Parathyroid adenoma (tissue), 2 donors: ENCODE results near the gene RTP2.

Experiments
- H2AFZ ChIP-seq: fragments of 300-600 bp; sonication (generic); one replicate; pipeline ENCODE4 v1.7.0; 2017; ENCODE audit warnings: antibody characterized with exemption, mild to moderate bottlenecking
- H3K27ac ChIP-seq: fragments of 300-600 bp; sonication (generic); one replicate; pipeline ENCODE4 v1.7.0; 2017
- H3K27me3 ChIP-seq: fragments of 300-600 bp; sonication (generic); one replicate; pipeline ENCODE4 v1.7.0; 2017; ENCODE audit warnings: low read length; ENCODE audit not compliant: control insufficient read depth, insufficient read depth
- H3K36me3 ChIP-seq: fragments of 300-600 bp; sonication (generic); one replicate; pipeline ENCODE4 v1.7.0; 2017; ENCODE audit warnings: low read length; ENCODE audit not compliant: control insufficient read depth, insufficient read depth
- H3K4me1 ChIP-seq: fragments of 300-600 bp; sonication (generic); one replicate; pipeline ENCODE4 v1.7.0; 2017; ENCODE audit warnings: control low read depth
- H3K4me2 ChIP-seq: fragments of 300-600 bp; sonication (generic); one replicate; pipeline ENCODE4 v1.7.0; 2017; ENCODE audit warnings: low read length
- H3K4me3 ChIP-seq: fragments of 300-600 bp; sonication (generic); one replicate; pipeline ENCODE4 v1.7.0; 2017; ENCODE audit warnings: low read depth, low read length
- H3K79me2 ChIP-seq: fragments of 300-600 bp; sonication (generic); one replicate; pipeline ENCODE4 v1.7.0; 2017; ENCODE audit warnings: control low read depth
- H3K9ac ChIP-seq: fragments of 300-600 bp; sonication (generic); one replicate; pipeline ENCODE4 v1.7.0; 2017; ENCODE audit warnings: mild to moderate bottlenecking
- H3K9me3 ChIP-seq: fragments of 300-600 bp; sonication (generic); one replicate; pipeline ENCODE4 v1.7.0; 2017; ENCODE audit warnings: low read length; ENCODE audit not compliant: control insufficient read depth
- TF ChIP-seq, protein P1 (sequence below): fragments of 300-600 bp; sonication (generic); IDR thresholded peaks from one replicate; pipeline ENCODE4 v1.7.0; 2017; ENCODE audit warnings: antibody characterized with exemption, mild to moderate bottlenecking
- donor health status: primary hyperparathyroidism.

Gene RTP2

GRCh38 chr3:187729598-187729997 is 27.2 kb upstream of the RTP2 start:
- H3K9ac ChIP-seq = no peak overlapping the region
- TF ChIP-seq, protein P1, sequence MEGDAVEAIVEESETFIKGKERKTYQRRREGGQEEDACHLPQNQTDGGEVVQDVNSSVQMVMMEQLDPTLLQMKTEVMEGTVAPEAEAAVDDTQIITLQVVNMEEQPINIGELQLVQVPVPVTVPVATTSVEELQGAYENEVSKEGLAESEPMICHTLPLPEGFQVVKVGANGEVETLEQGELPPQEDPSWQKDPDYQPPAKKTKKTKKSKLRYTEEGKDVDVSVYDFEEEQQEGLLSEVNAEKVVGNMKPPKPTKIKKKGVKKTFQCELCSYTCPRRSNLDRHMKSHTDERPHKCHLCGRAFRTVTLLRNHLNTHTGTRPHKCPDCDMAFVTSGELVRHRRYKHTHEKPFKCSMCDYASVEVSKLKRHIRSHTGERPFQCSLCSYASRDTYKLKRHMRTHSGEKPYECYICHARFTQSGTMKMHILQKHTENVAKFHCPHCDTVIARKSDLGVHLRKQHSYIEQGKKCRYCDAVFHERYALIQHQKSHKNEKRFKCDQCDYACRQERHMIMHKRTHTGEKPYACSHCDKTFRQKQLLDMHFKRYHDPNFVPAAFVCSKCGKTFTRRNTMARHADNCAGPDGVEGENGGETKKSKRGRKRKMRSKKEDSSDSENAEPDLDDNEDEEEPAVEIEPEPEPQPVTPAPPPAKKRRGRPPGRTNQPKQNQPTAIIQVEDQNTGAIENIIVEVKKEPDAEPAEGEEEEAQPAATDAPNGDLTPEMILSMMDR = no peak
- H3K4me1 ChIP-seq = no peaks in the 10 kb centered on the region
- no peak overlapping the region for H3K4me3 ChIP-seq
- H3K9me3 ChIP-seq = no peaks in the 10 kb centered on the region
- H3K27me3 ChIP-seq = no peaks in the 10 kb centered on the region
- no peaks in the 10 kb centered on the region for H3K79me2 ChIP-seq
- no peak overlapping the region for H3K4me2 ChIP-seq
- H2AFZ ChIP-seq = no peak overlapping the region
- no peaks in the 10 kb centered on the region for H3K36me3 ChIP-seq
- H3K27ac ChIP-seq = no peak overlapping the region

DNA sequence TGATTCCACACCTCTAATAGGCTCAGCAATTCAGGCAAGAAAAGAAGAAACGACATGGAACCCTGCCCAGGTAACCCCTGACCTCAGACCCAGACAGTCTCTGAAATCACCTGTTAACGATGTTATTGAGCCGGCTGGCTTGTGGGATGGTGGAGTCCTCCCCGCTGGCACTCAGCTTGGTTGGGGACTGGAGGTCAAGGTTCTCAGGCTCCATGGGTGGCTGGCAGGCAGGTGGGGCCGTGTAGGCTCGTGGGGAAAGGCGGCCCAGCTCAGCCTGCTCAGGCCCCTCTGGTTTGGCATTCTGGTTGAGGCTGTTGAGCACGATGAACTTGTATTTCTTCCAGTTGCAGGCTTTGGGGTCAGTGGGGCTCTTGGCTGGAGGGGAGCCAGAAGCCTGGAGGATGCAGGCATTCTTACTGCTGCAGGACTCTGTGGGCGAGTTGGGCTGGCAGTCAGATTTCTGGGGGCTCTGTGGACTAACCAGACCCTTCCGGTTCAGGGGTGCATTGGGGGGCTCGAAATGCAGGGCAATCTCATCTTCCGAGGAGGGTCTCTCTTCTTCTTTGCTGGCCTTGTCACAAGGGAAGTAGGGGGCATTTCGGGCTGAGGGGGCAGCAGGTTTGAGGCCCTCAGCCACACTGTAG is 26.7 kb upstream of the RTP2 start:
- TF ChIP-seq, protein P1 = no peak
- H3K27ac ChIP-seq = no peak overlapping the region
- no peaks in the 10 kb centered on the region for H3K27me3 ChIP-seq
- H3K4me1 ChIP-seq = no peaks in the 10 kb centered on the region
- H3K9ac ChIP-seq = no peak overlapping the region
- H3K36me3 ChIP-seq = no peaks in the 10 kb centered on the region
- no peak overlapping the region for H3K4me2 ChIP-seq
- no peak overlapping the region for H2AFZ ChIP-seq
- H3K9me3 ChIP-seq = no peaks in the 10 kb centered on the region
- no peak overlapping the region for H3K4me3 ChIP-seq
- no peaks in the 10 kb centered on the region for H3K79me2 ChIP-seq

DNA sequence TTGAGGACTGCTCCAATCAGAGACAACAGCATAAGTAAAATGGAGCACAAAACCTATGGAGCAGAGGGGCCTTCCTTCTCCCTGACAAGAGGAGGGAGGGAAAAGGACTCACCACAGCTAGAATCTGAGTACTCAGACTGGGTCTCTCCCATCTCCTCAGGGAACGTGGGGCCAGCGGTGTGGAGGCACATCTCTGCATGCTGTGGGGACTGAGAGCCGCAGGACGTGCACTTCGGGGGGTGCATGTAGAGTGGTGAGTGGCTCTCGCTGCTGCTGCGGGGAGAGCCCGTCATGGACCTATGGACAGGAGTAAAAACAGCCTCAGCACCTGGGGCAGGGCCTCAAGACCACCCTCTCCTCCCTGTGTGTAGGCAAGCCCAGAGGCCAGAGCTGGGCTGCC is 25.9 kb upstream of the RTP2 start:
- Histone ChIP-seq H3K9me3 (no peaks in the 10 kb centered on the region), H2AFZ (no peak overlapping the region), H3K36me3 (no peaks in the 10 kb centered on the region), H3K79me2 (no peaks in the 10 kb centered on the region), H3K27me3 (no peaks in the 10 kb centered on the region), H3K4me3 (no peak overlapping the region), H3K4me2 (no peak overlapping the region), H3K4me1 (no peaks in the 10 kb centered on the region), H3K27ac (no peak overlapping the region), H3K9ac (no peak overlapping the region)
- TF ChIP-seq, protein P1 = no peak

GRCh38 chr3:187726564-187726963 is 24.2 kb upstream of the RTP2 start:
- Histone ChIP-seq H3K36me3 (no peaks in the 10 kb centered on the region), H3K27me3 (no peaks in the 10 kb centered on the region), H3K27ac (no peak overlapping the region), H2AFZ (no peak overlapping the region), H3K4me1 (no peaks in the 10 kb centered on the region), H3K9me3 (no peaks in the 10 kb centered on the region), H3K4me3 (no peak overlapping the region), H3K79me2 (no peaks in the 10 kb centered on the region), H3K9ac (no peak overlapping the region), H3K4me2 (no peak overlapping the region)
- TF ChIP-seq, protein P1 = no peak

DNA sequence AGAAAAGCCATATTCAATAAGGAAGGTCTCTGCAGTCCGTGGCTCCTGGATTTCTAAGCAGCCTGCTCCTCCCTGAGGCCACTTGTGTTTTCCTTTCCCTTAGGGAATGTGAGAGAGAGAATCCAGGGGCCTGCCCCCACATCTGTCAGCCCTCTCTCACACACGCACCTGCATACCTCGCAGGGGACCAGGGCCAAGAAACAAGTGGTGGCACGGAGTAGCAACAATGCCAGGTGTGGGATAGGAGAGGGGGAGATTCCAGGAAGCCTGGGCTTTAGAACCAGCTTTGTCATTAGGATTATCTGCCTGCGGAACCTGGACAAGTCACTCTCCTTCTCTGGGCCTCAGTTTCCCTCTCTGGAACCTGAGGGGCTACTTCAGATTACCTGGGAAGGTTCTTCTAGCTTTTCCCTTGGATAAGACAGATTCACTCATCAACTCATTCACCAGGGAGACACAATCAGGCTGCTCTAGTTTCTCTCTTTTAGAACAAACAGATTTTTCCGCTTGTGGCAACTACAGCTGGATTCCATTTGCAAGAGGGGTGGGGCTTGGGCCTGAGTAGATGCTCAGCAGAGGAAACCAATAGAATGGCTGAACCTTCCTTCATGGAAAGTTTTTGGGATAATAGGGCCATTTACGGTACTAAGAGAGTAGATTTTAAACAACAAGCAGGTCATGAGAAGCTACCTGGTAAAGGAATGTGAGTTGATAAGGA is 23.5 kb upstream of the RTP2 start:
- Histone ChIP-seq H3K79me2 (no peaks in the 10 kb centered on the region), H3K9me3 (no peaks in the 10 kb centered on the region), H3K9ac (no peak overlapping the region), H2AFZ (no peak overlapping the region), H3K4me3 (no peak overlapping the region), H3K4me1 (no peaks in the 10 kb centered on the region), H3K36me3 (no peaks in the 10 kb centered on the region), H3K27me3 (no peaks in the 10 kb centered on the region), H3K4me2 (no peak overlapping the region), H3K27ac (no peak overlapping the region)
- TF ChIP-seq, protein P1 = no peak
